OCI-LY1 (cell line): Measurements from ENCODE around the gene SMIM14.

Experiments
- H2AFZ ChIP-seq: fragments of 200-600 bp; sonication (generic), shearing (Covaris generic); 2 replicates; pipeline ENCODE4 v1.6.0; 2014; ENCODE audit warnings: antibody characterized with exemption, mild to moderate bottlenecking, low read length
- H3F3A ChIP-seq: fragments of 200-600 bp; sonication (generic), shearing (Covaris generic); 2 replicates; pipeline ENCODE4 v1.6.0; 2014; ENCODE audit warnings: mild to moderate bottlenecking, antibody characterized with exemption, low read length, moderate library complexity; ENCODE audit not compliant: insufficient read depth
- H3K27ac ChIP-seq: fragments of 200-600 bp; sonication (generic); 2 replicates; pipeline ENCODE4 v1.5.1; 2014; ENCODE audit warnings: low read length, mixed run types, mild to moderate bottlenecking, low read depth; ENCODE audit not compliant: poor library complexity, severe bottlenecking
- H3K27me3 ChIP-seq: fragments of 200-600 bp; sonication (generic); 2 replicates; pipeline ENCODE4 v1.6.0; 2014; ENCODE audit warnings: antibody characterized with exemption, mild to moderate bottlenecking, low read length, moderate library complexity; ENCODE audit not compliant: insufficient read depth
- H3K36me3 ChIP-seq: fragments of 200-600 bp; sonication (generic); 2 replicates; pipeline ENCODE4 v1.6.1; 2014; ENCODE audit warnings: mild to moderate bottlenecking, antibody characterized with exemption, low read length, moderate library complexity, mixed read lengths; ENCODE audit not compliant: insufficient read depth
- H3K4me1 ChIP-seq: fragments of 200-600 bp; sonication (generic); 2 replicates; pipeline ENCODE4 v1.5.1; 2014; ENCODE audit warnings: mild to moderate bottlenecking, low read length, moderate library complexity; ENCODE audit not compliant: insufficient read depth, severe bottlenecking
- H3K4me2 ChIP-seq: fragments of 200-600 bp; sonication (generic), shearing (Covaris generic); 2 replicates; pipeline ENCODE4 v1.6.1; 2014; ENCODE audit warnings: low read length
- H3K4me3 ChIP-seq: fragments of 200-600 bp; sonication (generic); 2 replicates; pipeline ENCODE4 v1.5.1; 2014; ENCODE audit warnings: low read length, low read depth, mild to moderate bottlenecking, mixed read lengths; ENCODE audit not compliant: poor library complexity, severe bottlenecking
- H3K79me2 ChIP-seq: fragments of 200-600 bp; shearing (Covaris generic); 2 replicates; pipeline ENCODE4 v1.6.1; 2016; ENCODE audit warnings: mixed run types, low read length, mixed read lengths; ENCODE audit not compliant: insufficient read depth
- H3K9ac ChIP-seq: fragments of 200-600 bp; sonication (generic), shearing (Covaris generic); 2 replicates; pipeline ENCODE4 v1.6.1; 2014; ENCODE audit warnings: mild to moderate bottlenecking, low read length, mixed read lengths
- H3K9me2 ChIP-seq: fragments of 200-600 bp; sonication (generic), shearing (Covaris generic); 2 replicates; pipeline ENCODE4 v1.6.1; 2014; ENCODE audit warnings: low read depth, mild to moderate bottlenecking, low read length, mixed read lengths
- H3K9me3 ChIP-seq: fragments of 200-600 bp; shearing (Covaris generic); 2 replicates; pipeline ENCODE4 v1.6.1; 2014; ENCODE audit warnings: low read length, mixed read lengths
- H4K20me1 ChIP-seq: fragments of 200-600 bp; sonication (generic), shearing (Covaris generic); 2 replicates; pipeline ENCODE4 v1.6.0; 2016; ENCODE audit warnings: mild to moderate bottlenecking, low read length; ENCODE audit not compliant: insufficient read depth
- EZH2 ChIP-seq: fragments of 200-600 bp; sonication (generic), shearing (Covaris generic); IDR thresholded peaks from 2 replicates; pipeline ENCODE4 v1.8.0; 2017; ENCODE audit warnings: borderline replicate concordance, mixed run types, mild to moderate bottlenecking, antibody characterized with exemption, low read length, moderate library complexity, mixed read lengths
- TF ChIP-seq, protein P1 (sequence below): fragments of 200-600 bp; sonication (generic), shearing (Covaris generic); IDR thresholded peaks from 2 replicates; pipeline ENCODE4 v1.5.1; 2017; ENCODE audit warnings: mild to moderate bottlenecking, antibody characterized with exemption, low read length, moderate library complexity, mixed read lengths

SMIM14 gene

DNA sequence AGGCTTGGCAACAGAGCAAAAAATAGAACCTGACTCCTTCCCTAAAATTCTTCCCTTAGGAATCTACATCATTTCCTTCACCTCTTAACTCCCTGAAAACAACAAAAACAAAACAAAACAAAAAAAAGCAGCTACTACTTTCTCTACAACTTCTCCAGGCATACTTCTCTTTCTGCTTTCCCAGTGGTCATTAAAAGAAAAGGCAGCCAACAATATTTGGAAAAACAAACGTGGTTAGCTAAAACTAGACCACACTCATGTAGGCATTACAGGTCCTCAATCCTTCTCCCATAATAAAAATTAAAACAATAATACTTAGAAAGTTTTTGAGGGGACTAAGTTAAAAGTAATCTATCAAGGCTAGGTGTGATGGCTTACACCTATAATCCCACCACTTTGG is 29.0 kb upstream of the SMIM14 start:
- Histone ChIP-seq H3K36me3 (no peaks in the 10 kb centered on the region), H3K27me3 (no peaks in the 10 kb centered on the region), H3K9me3 (no peaks in the 10 kb centered on the region), H3F3A (no peaks in the 10 kb centered on the region), H3K9me2 (no peaks in the 10 kb centered on the region), H3K4me1 (no peaks in the 10 kb centered on the region), H3K27ac (no peak overlapping the region), H3K4me3 (no peak overlapping the region), H4K20me1 (no peaks in the 10 kb centered on the region), H3K79me2 (no peaks in the 10 kb centered on the region), H3K9ac (no peak overlapping the region), H2AFZ (no peak overlapping the region), H3K4me2 (no peak overlapping the region)
- TF ChIP-seq, protein P1, sequence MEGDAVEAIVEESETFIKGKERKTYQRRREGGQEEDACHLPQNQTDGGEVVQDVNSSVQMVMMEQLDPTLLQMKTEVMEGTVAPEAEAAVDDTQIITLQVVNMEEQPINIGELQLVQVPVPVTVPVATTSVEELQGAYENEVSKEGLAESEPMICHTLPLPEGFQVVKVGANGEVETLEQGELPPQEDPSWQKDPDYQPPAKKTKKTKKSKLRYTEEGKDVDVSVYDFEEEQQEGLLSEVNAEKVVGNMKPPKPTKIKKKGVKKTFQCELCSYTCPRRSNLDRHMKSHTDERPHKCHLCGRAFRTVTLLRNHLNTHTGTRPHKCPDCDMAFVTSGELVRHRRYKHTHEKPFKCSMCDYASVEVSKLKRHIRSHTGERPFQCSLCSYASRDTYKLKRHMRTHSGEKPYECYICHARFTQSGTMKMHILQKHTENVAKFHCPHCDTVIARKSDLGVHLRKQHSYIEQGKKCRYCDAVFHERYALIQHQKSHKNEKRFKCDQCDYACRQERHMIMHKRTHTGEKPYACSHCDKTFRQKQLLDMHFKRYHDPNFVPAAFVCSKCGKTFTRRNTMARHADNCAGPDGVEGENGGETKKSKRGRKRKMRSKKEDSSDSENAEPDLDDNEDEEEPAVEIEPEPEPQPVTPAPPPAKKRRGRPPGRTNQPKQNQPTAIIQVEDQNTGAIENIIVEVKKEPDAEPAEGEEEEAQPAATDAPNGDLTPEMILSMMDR = no peak
- TF ChIP-seq EZH2 = no peak

DNA sequence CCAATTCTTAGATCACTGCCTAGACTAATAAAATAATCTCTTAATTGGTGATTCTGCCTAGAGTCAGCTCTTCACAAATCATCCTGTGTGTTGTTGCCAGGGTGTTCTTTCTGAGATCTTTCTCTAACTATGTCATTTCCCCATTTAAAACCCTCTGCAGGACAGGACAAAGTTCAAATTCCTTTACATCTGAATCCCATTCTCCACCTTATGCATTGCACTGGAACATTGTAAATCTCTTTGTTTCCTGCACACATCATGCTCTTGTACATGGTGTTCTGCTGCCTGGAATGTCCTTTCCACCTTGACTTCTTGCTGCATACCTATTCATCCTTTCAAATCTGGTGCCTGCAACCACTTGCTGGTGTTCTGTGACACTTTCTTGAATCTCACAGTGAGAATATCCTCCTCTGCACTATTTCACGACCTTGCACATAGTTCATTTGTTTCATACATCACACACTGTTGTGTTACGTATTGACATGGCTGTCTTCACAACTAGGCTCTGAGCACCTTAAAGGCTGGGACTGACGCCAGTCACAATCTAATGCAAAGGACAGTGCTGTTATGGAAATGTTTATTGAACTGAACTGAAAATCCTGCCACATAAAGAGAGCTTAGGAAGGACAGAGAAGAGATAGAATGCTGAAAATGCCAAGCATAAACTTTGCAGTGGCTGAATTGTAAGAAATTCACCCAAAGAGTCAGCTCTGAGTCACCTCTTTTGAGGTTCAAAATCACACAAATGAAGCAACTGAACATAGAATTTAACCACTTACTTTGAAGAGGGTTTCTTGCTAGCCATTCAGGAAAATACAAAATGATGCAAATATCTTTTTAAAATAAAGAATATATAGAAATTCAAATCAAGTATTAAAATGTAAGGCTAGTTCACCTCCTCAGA is 26.4 kb upstream of the SMIM14 start:
- Histone ChIP-seq H2AFZ (no peak overlapping the region), H3K27ac (no peak overlapping the region), H3K36me3 (no peaks in the 10 kb centered on the region), H4K20me1 (no peaks in the 10 kb centered on the region), H3K9me3 (no peaks in the 10 kb centered on the region), H3K4me1 (no peaks in the 10 kb centered on the region), H3K4me2 (no peak overlapping the region), H3K9me2 (no peaks in the 10 kb centered on the region), H3K4me3 (no peak overlapping the region), H3K27me3 (no peaks in the 10 kb centered on the region), H3K79me2 (no peaks in the 10 kb centered on the region), H3F3A (no peaks in the 10 kb centered on the region), H3K9ac (no peak overlapping the region)
- no peak for TF ChIP-seq EZH2
- TF ChIP-seq, protein P1 = no peak

DNA sequence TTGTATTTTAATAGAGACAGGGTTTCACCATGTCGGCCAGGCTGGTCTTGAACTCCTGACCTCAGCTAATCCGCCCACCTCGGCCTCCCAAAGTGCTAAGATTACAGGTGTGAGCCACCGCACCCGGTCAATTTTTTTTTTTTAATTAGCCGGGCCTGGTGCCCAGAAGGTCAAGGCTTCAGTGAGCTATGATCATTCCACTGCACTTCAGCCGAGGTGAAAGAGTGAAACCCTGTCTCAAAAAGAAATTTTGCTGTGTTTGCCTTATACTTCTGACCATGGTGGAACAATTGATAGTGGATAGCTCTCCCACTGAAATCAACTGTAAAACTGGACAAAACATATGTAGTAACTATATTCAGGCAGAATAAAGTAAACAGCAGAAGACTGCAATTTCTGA is 24.0 kb upstream of the SMIM14 start:
- Histone ChIP-seq H3K27me3 (no peaks in the 10 kb centered on the region), H3K36me3 (no peaks in the 10 kb centered on the region), H3F3A (no peaks in the 10 kb centered on the region), H3K9me3 (no peaks in the 10 kb centered on the region), H3K4me3 (no peak overlapping the region), H3K79me2 (no peaks in the 10 kb centered on the region), H3K9me2 (no peaks in the 10 kb centered on the region), H3K4me1 (no peaks in the 10 kb centered on the region), H3K27ac (no peak overlapping the region), H4K20me1 (no peaks in the 10 kb centered on the region), H2AFZ (no peak overlapping the region), H3K4me2 (no peak overlapping the region), H3K9ac (no peak overlapping the region)
- TF ChIP-seq, protein P1 = no peak
- TF ChIP-seq EZH2 = no peak
